ENCODE results near the gene CDHR3. TPM values are rescaled to one million over a fixed set of nuclear protein-coding genes. Genes with fewer than 3 reads are reported as not detected.

The CDHR3 gene
- total RNA-seq, 1 experiment from 2014 or later: 0.26 TPM

DNA sequence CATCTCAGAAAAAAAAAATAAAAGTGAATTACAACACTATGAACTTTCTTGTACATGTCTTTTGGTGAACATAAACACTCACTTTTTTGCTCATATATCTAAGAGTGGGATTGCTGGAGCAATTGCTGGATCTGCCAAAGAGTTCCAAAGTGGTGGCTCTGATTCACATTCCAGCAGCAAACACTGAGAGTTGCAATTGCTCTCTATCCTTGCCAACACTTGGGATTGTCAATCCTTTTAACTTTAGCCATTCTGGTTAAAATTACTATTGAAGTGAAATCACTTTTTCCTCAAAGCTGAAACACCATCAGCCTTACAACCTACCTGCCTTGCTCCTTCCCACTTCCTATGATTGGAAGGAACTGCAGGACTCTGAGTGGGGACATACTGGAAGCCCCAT, 70.7 kb downstream of the CDHR3 start:
- DNase-seq (ENCODE audit: low read depth in 1 of 2, low spot score in 2 of 2): no peak

DNA sequence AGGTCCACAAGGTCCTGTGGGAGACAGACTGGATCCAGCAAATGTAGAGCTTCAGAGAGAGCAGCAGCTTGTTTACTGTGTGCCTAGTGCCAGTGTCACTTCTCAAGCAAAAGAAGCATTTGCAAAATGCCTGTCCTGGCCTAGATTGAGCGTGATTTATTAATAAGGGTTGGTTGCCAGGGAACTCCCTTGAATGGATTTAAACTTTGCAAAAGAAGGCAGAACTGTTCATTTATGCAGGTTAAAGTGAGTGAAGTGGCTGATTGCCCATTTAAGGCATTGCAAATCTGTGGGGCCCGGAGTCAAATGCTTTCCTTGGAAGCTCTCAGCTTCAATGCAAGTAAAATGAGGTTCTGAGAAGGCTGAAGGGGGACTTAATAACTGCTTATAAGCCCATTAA, 71.3 kb downstream of the CDHR3 start:
- Histone ChIP-seq H3K4me3 (no peak overlapping the region), H3K36me3 (no peaks in the 10 kb centered on the region), H3K9me3 (replicated peaks) (no peaks in the 10 kb centered on the region), H3K27me3 (replicated peaks) (no peaks in the 10 kb centered on the region), H3K4me1 (replicated peaks) (no peaks in the 10 kb centered on the region), H3K27ac (no peak overlapping the region)
- no peak for DNase-seq (ENCODE audit: low read depth in 1 of 2, low spot score in 2 of 2)

More for the DNA sequence above, 70.7 kb downstream of the CDHR3 start:
- Histone ChIP-seq H3K4me1 (replicated peaks) (no peaks in the 10 kb centered on the region), H3K4me3 (no peak overlapping the region), H3K9me3 (replicated peaks) (no peaks in the 10 kb centered on the region), H3K27ac (no peak overlapping the region), H3K36me3 (no peaks in the 10 kb centered on the region), H3K27me3 (replicated peaks) (0 out of 2 replicates have a peak, but pooled peaks cover 2% of the 10 kb centered on the region)

- no peak overlapping the region for H3K27ac ChIP-seq
- H3K9me3 ChIP-seq (replicated peaks): no peaks in the 10 kb centered on the region
- no peaks in the 10 kb centered on the region for H3K27me3 ChIP-seq (replicated peaks)
- no peaks in the 10 kb centered on the region for H3K4me1 ChIP-seq (replicated peaks)
- no peaks in the 10 kb centered on the region for H3K36me3 ChIP-seq
- no peak overlapping the region for H3K4me3 ChIP-seq
- no peak for DNase-seq (ENCODE audit: low read depth in 1 of 2, low spot score in 2 of 2)
Measured at GRCh38 chr7:106035568-106035967, 72.5 kb downstream of the CDHR3 start.

GRCh38 chr7:106036004-106036403, 72.9 kb downstream of the CDHR3 start:
- no peaks in the 10 kb centered on the region for H3K36me3 ChIP-seq
- no peak for DNase-seq (ENCODE audit: low read depth in 1 of 2, low spot score in 2 of 2)
- H3K9me3 ChIP-seq (replicated peaks): no peaks in the 10 kb centered on the region
- H3K27me3 ChIP-seq (replicated peaks): no peaks in the 10 kb centered on the region
- no peak overlapping the region for H3K27ac ChIP-seq
- H3K4me1 ChIP-seq (replicated peaks): no peaks in the 10 kb centered on the region
- no peak overlapping the region for H3K4me3 ChIP-seq

GRCh38 chr7:106037489-106038176, 74.6 kb downstream of the CDHR3 start:
- Histone ChIP-seq H3K27me3 (replicated peaks) (no peaks in the 10 kb centered on the region), H3K4me3 (no peak overlapping the region), H3K27ac (no peak overlapping the region), H3K9me3 (replicated peaks) (no peaks in the 10 kb centered on the region), H3K36me3 (no peaks in the 10 kb centered on the region), H3K4me1 (replicated peaks) (peaks cover 1% of the 10 kb centered on the region; the same call in 1 of the 2 replicates)
- DNase-seq (ENCODE audit: low read depth in 1 of 2, low spot score in 2 of 2): no peak

GRCh38 chr7:106038289-106038688, 75.2 kb downstream of the CDHR3 start:
- no peak for DNase-seq (ENCODE audit: low read depth in 1 of 2, low spot score in 2 of 2)
- H3K4me3 ChIP-seq: no peak overlapping the region
- no peaks in the 10 kb centered on the region for H3K9me3 ChIP-seq (replicated peaks)
- H3K36me3 ChIP-seq: no peaks in the 10 kb centered on the region
- H3K27me3 ChIP-seq (replicated peaks): no peaks in the 10 kb centered on the region
- H3K4me1 ChIP-seq (replicated peaks): peaks cover 3% of the 10 kb centered on the region; the same call in 1 of the 2 replicates
- H3K27ac ChIP-seq: no peak overlapping the region

- no peaks in the 10 kb centered on the region for H3K36me3 ChIP-seq
- H3K27ac ChIP-seq: no peak overlapping the region
- H3K9me3 ChIP-seq (replicated peaks): no peaks in the 10 kb centered on the region
- H3K4me1 ChIP-seq (replicated peaks): peaks cover 3% of the 10 kb centered on the region; the same call in 1 of the 2 replicates
- no peaks in the 10 kb centered on the region for H3K27me3 ChIP-seq (replicated peaks)
- DNase-seq (ENCODE audit: low read depth in 1 of 2, low spot score in 2 of 2): no peak
- H3K4me3 ChIP-seq: no peak overlapping the region
Measured at GRCh38 chr7:106038916-106039315, 75.9 kb downstream of the CDHR3 start.

DNA sequence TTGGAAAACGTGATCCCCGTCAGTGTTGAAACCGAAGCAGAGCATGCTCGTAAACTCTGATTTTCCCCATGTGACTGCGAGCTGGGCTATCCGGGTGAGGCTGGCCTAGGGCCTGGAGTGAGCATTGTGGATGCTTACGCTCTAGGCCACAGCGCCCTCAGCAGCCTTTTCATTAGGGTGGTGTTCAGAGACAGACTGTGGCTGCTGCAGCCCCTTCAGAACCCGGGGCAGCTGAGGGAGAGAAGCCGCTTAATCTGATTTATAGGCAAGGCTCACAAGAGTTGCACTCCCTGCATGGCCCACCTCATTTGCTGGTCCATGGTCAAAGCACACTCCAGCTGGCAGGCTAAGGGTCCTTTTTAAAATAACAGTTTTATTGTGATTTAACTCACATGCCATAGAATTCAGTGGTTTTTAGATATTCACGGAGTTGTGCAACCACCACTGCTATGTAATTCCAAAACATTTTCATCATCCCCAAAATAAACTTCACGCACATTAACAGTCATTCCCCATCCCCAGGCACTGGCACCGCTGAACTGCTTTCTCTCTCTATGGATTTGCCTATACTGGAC, 76.5 kb downstream of the CDHR3 start:
- Histone ChIP-seq H3K4me1 (replicated peaks) (peaks cover 3% of the 10 kb centered on the region; the same call in 1 of the 2 replicates), H3K4me3 (no peak overlapping the region), H3K36me3 (no peaks in the 10 kb centered on the region), H3K27ac (no peak overlapping the region), H3K27me3 (replicated peaks) (no peaks in the 10 kb centered on the region), H3K9me3 (replicated peaks) (no peaks in the 10 kb centered on the region)
- no peak for DNase-seq (ENCODE audit: low read depth in 1 of 2, low spot score in 2 of 2)

GRCh38 chr7:106041140-106041717, 78.2 kb downstream of the CDHR3 start:
- Histone ChIP-seq H3K36me3 (no peaks in the 10 kb centered on the region), H3K4me3 (no peak overlapping the region), H3K9me3 (replicated peaks) (no peaks in the 10 kb centered on the region), H3K27me3 (replicated peaks) (peaks cover 4% of the 10 kb centered on the region; the same call in 1 of the 2 replicates), H3K27ac (no peak overlapping the region), H3K4me1 (replicated peaks) (peaks cover 3% of the 10 kb centered on the region; the same call in 1 of the 2 replicates)
- DNase-seq (ENCODE audit: low read depth in 1 of 2, low spot score in 2 of 2): peak in 1 of 2 experiments; percentile 35

GRCh38 chr7:106042196-106042611, 79.1 kb downstream of the CDHR3 start:
- Histone ChIP-seq H3K36me3 (no peaks in the 10 kb centered on the region), H3K27me3 (replicated peaks) (peaks cover 4% of the 10 kb centered on the region; the same call in 1 of the 2 replicates), H3K9me3 (replicated peaks) (no peaks in the 10 kb centered on the region), H3K4me3 (no peak overlapping the region), H3K4me1 (replicated peaks) (peaks cover 3% of the 10 kb centered on the region; the same call in 1 of the 2 replicates), H3K27ac (no peak overlapping the region)
- no peak for DNase-seq (ENCODE audit: low read depth in 1 of 2, low spot score in 2 of 2)

- Histone ChIP-seq H3K4me1 (replicated peaks) (peaks cover 3% of the 10 kb centered on the region; the same call in 1 of the 2 replicates), H3K9me3 (replicated peaks) (no peaks in the 10 kb centered on the region), H3K27me3 (replicated peaks) (peaks cover 4% of the 10 kb centered on the region; the same call in 1 of the 2 replicates), H3K4me3 (no peak overlapping the region), H3K36me3 (no peaks in the 10 kb centered on the region), H3K27ac (no peak overlapping the region)
- DNase-seq (ENCODE audit: low read depth in 1 of 2, low spot score in 2 of 2): no peak
Measured at GRCh38 chr7:106045139-106045538, 82.1 kb downstream of the CDHR3 start.

GRCh38 chr7:106045586-106045985, 82.5 kb downstream of the CDHR3 start:
- Histone ChIP-seq H3K27me3 (replicated peaks) (peaks cover 4% of the 10 kb centered on the region; the same call in 1 of the 2 replicates), H3K4me3 (no peak overlapping the region), H3K9me3 (replicated peaks) (no peaks in the 10 kb centered on the region), H3K27ac (no peak overlapping the region), H3K36me3 (no peaks in the 10 kb centered on the region), H3K4me1 (replicated peaks) (peaks cover 3% of the 10 kb centered on the region; the same call in 1 of the 2 replicates)
- DNase-seq (ENCODE audit: low read depth in 1 of 2, low spot score in 2 of 2): no peak

DNA sequence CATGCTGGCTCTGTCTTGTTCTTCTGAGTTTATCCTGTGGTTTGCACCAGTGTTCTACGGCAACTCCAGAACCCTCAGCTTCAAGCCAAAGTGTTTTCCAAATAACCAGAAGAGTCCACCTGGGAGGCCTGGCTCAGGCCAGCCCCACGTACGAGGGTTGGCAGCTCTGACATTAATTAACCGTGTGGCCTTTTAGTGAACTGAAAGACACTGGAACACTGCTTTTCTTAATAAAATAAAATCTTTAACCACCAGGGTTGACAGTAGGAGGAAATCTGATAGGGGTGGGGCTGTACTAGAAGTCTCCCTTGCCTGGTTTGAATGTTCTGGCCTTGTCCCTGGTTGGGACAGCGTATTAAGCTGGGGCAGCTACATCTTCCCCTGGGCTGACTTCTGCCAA, 84.1 kb downstream of the CDHR3 start:
- H3K4me3 ChIP-seq: no peak overlapping the region
- H3K4me1 ChIP-seq (replicated peaks): peaks cover 3% of the 10 kb centered on the region; the same call in 1 of the 2 replicates
- DNase-seq (ENCODE audit: low read depth in 1 of 2, low spot score in 2 of 2): no peak
- peaks cover 4% of the 10 kb centered on the region; the same call in 1 of the 2 replicates for H3K27me3 ChIP-seq (replicated peaks)
- H3K36me3 ChIP-seq: no peaks in the 10 kb centered on the region
- no peak overlapping the region for H3K27ac ChIP-seq
- H3K9me3 ChIP-seq (replicated peaks): no peaks in the 10 kb centered on the region

Measured in SJSA1 (cell line).